ENCODE results near the gene C1QTNF12. TPM values are rescaled to one million over a fixed set of nuclear protein-coding genes. Genes with fewer than 3 reads are reported as not detected.

C1QTNF12 gene
- total RNA-seq, 2 donors from 2014 or later, result not detected

GRCh38 chr1:1287288-1288110 is 41.0 kb upstream of the C1QTNF12 start:
- TF ChIP-seq CTCF (IDR thresholded peaks at IDR 0.05), result no peak
- DNase-seq (ENCODE audit: low spot score), result no peak
- H3K27me3 ChIP-seq, result peaks cover 0 to 8% of the 10 kb centered on the region in 2 donors

GRCh38 chr1:1286313-1287261 is 40.1 kb upstream of the C1QTNF12 start:
- no peaks in the 10 kb centered on the region for H3K36me3 ChIP-seq
- no peak for TF ChIP-seq CTCF (IDR thresholded peaks at IDR 0.05)
- H3K9me3 ChIP-seq, result no peaks in the 10 kb centered on the region
- peaks cover 0 to 8% of the 10 kb centered on the region in 2 donors for H3K27me3 ChIP-seq
- peaks cover 0 to 20% of the 10 kb centered on the region in 2 donors for H3K4me1 ChIP-seq
- H3K27ac ChIP-seq, result no peak overlapping the region
- DNase-seq (ENCODE audit: low spot score), result no peak
- no peak overlapping the region for H3K4me3 ChIP-seq

More at GRCh38 chr1:1287288-1288110, 41.0 kb upstream of the C1QTNF12 start:
- H3K4me3 ChIP-seq, result no peak overlapping the region
- H3K36me3 ChIP-seq, result no peaks in the 10 kb centered on the region
- peaks cover 0 to 15% of the 10 kb centered on the region in 2 donors for H3K4me1 ChIP-seq
- no peak overlapping the region for H3K27ac ChIP-seq
- H3K9me3 ChIP-seq, result no peaks in the 10 kb centered on the region

- no peak overlapping the region for H3K4me3 ChIP-seq
- H3K27ac ChIP-seq, result no peak overlapping the region
- H3K9me3 ChIP-seq, result no peaks in the 10 kb centered on the region
- TF ChIP-seq CTCF (IDR thresholded peaks at IDR 0.05), result no peak
- H3K36me3 ChIP-seq, result no peaks in the 10 kb centered on the region
- H3K27me3 ChIP-seq, result peaks cover 0 to 8% of the 10 kb centered on the region in 2 donors
- DNase-seq (ENCODE audit: low spot score), result no peak
- H3K4me1 ChIP-seq, result peaks cover 0 to 14% of the 10 kb centered on the region in 2 donors
Measured at GRCh38 chr1:1285611-1286311, 39.2 kb upstream of the C1QTNF12 start.

GRCh38 chr1:1285102-1285571 is 38.6 kb upstream of the C1QTNF12 start:
- no peak for DNase-seq (ENCODE audit: low spot score)
- no peaks in the 10 kb centered on the region for H3K36me3 ChIP-seq

More at GRCh38 chr1:1285102-1285571, 38.6 kb upstream of the C1QTNF12 start:
- Histone ChIP-seq H3K27me3 (peaks cover 0 to 8% of the 10 kb centered on the region in 2 donors), H3K27ac (no peak overlapping the region), H3K9me3 (no peaks in the 10 kb centered on the region), H3K4me3 (no peak overlapping the region), H3K4me1 (peaks cover 0 to 9% of the 10 kb centered on the region in 2 donors)
- no peak for TF ChIP-seq CTCF (IDR thresholded peaks at IDR 0.05)
